ENCODE results near the gene FAIM.
"Not testable (repeated sequence)": the region's sequence is repeated elsewhere in the genome, so short reads cannot be mapped to it uniquely, and the experiment has no call there.

FAIM gene

GRCh38 chr3:138608322-138609135, at the start of gene FAIM:
TSS of gene FAIM (plus strand) at chr3:138608771. CDS start at chr3:138619727, 10,956 bp downstream.
- no peak for TF ChIP-seq CTCF (IDR thresholded peaks at IDR 0.05; ENCODE audit: insufficient read depth, low read length, poor library complexity, severe bottlenecking)
- DNase-seq (ENCODE audit: extremely low read depth, insufficient read length): peak; percentile 86
- Histone ChIP-seq H3K4me3 (replicated peaks; ENCODE audit: low read depth, low read length) (peak within 1 kb of the TSS; percentile 74), H3K27me3 (replicated peaks; ENCODE audit: control insufficient read depth, insufficient read depth, low read length) (no peaks in the 10 kb centered on the region), H3K36me3 (ENCODE audit: control insufficient read depth, insufficient read depth, low read length) (no peaks in the 10 kb centered on the region)

DNA sequence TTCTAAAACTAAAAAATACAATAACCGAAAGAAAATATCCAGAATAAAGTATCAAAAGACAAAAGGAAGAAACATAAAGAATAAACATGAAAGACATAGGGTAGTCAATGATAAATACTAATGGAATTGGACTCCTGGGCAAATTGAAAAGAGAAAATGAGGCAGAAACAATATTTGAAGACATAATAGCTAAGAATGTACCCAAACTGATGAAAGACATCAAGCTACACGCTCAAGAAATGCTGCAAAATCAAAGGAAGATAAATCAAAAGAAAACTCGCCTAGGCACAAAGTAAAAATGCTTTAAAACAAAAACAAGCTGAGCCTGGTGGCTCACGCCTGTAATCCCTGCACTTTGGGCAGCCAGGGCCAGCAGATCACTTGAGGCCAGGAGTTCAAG, 49.4 kb upstream of the FAIM start:
- Histone ChIP-seq H3K27me3 (replicated peaks; ENCODE audit: control insufficient read depth, insufficient read depth, low read length) (no peaks in the 10 kb centered on the region), H3K4me3 (replicated peaks; ENCODE audit: low read depth, low read length) (no peak overlapping the region), H3K36me3 (ENCODE audit: control insufficient read depth, insufficient read depth, low read length) (no peaks in the 10 kb centered on the region)
- TF ChIP-seq CTCF (IDR thresholded peaks at IDR 0.05; ENCODE audit: insufficient read depth, low read length, poor library complexity, severe bottlenecking): no peak
- no peak for DNase-seq (ENCODE audit: extremely low read depth, insufficient read length)

DNA sequence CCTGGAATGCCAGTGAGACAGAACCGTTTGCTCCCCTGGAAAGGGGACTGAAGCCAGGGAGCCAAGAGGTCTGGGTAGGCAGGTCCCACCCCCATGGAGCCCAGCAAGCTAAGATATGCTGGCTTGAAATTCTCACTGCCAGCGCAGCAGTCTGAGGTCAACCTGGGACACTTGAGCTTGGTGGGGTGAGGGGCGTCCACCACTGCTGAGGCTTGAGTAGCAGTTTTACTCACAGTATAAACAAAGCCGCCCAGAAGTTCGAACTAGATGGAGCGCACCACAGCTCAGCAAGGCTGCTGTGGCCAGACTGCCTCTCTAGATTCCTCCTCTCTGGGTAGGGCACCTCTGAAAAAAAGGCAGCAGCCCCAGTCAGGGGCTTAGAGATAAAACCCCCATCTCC, 48.1 kb upstream of the FAIM start:
- Histone ChIP-seq H3K27me3 (replicated peaks; ENCODE audit: control insufficient read depth, insufficient read depth, low read length) (no peaks in the 10 kb centered on the region), H3K4me3 (replicated peaks; ENCODE audit: low read depth, low read length) (no peak overlapping the region), H3K36me3 (ENCODE audit: control insufficient read depth, insufficient read depth, low read length) (no peaks in the 10 kb centered on the region)
- TF ChIP-seq CTCF (IDR thresholded peaks at IDR 0.05; ENCODE audit: insufficient read depth, low read length, poor library complexity, severe bottlenecking): no peak
- no peak for DNase-seq (ENCODE audit: extremely low read depth, insufficient read length)

- H3K36me3 ChIP-seq (ENCODE audit: control insufficient read depth, insufficient read depth, low read length); H3K4me3 ChIP-seq (replicated peaks; ENCODE audit: low read depth, low read length); H3K27me3 ChIP-seq (replicated peaks; ENCODE audit: control insufficient read depth, insufficient read depth, low read length); DNase-seq (ENCODE audit: extremely low read depth, insufficient read length): not testable (repeated sequence)
These were observed 45.7 kb upstream of the FAIM start for GRCh38 chr3:138562902-138563301.

- DNase-seq (ENCODE audit: extremely low read depth, insufficient read length); H3K27me3 ChIP-seq (replicated peaks; ENCODE audit: control insufficient read depth, insufficient read depth, low read length): not testable (repeated sequence)
These were observed 42.3 kb upstream of the FAIM start for GRCh38 chr3:138566293-138566692.

DNA sequence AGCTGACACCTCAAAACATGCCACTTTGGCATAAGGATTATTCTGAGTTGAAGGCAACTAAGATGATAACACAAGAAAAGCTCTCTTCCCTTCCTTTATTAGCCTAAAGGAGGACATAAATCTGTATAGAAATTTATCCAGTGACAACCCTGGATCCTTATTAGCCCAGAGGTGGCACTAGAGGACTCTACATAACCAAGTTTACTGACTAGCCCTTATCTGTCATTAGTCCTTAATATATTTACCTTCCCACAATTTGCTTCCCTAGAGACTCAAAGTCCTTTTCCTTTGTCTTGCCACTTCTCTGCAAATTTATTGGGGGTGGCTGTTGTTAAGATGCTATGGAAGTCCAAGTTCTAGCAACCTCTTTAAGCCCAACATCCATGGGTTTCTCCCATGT, 41.2 kb upstream of the FAIM start:
- H3K36me3 ChIP-seq (ENCODE audit: control insufficient read depth, insufficient read depth, low read length): no peaks in the 10 kb centered on the region
- H3K4me3 ChIP-seq (replicated peaks; ENCODE audit: low read depth, low read length): no peak overlapping the region
- DNase-seq (ENCODE audit: extremely low read depth, insufficient read length): no peak
- H3K27me3 ChIP-seq (replicated peaks; ENCODE audit: control insufficient read depth, insufficient read depth, low read length): no peaks in the 10 kb centered on the region
- TF ChIP-seq CTCF (IDR thresholded peaks at IDR 0.05; ENCODE audit: insufficient read depth, low read length, poor library complexity, severe bottlenecking): no peak

More at GRCh38 chr3:138566293-138566692, 42.3 kb upstream of the FAIM start:
- not testable (repeated sequence) for H3K4me3 ChIP-seq (replicated peaks; ENCODE audit: low read depth, low read length); H3K36me3 ChIP-seq (ENCODE audit: control insufficient read depth, insufficient read depth, low read length)
